DMS53 (cell line): Measurements from ENCODE around the gene KHDRBS1.
"Not testable (repeated sequence)": the region's sequence is repeated elsewhere in the genome, so short reads cannot be mapped to it uniquely, and the experiment has no call there.

Source experiments
- DNase-seq: peaks from one replicate; lab custom pipeline; 2025; lab: John Stamatoyannopoulos, UW

The KHDRBS1 gene, protein sequence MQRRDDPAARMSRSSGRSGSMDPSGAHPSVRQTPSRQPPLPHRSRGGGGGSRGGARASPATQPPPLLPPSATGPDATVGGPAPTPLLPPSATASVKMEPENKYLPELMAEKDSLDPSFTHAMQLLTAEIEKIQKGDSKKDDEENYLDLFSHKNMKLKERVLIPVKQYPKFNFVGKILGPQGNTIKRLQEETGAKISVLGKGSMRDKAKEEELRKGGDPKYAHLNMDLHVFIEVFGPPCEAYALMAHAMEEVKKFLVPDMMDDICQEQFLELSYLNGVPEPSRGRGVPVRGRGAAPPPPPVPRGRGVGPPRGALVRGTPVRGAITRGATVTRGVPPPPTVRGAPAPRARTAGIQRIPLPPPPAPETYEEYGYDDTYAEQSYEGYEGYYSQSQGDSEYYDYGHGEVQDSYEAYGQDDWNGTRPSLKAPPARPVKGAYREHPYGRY

GRCh38 chr1:32013386-32014198 lies at the start of gene KHDRBS1:
Gene KHDRBS1 (plus strand): TSS chr1:32013868. CDS start chr1:32013996, 128 bp downstream.
- peak; percentile 99 for DNase-seq

GRCh38 chr1:31970873-31971272 lies 42.8 kb upstream of the KHDRBS1 start:
- no peak for DNase-seq

GRCh38 chr1:31976401-31976800 lies 37.3 kb upstream of the KHDRBS1 start:
- DNase-seq = no peak

GRCh38 chr1:31977385-31978131 lies 36.1 kb upstream of the KHDRBS1 start:
- peak; percentile 35 for DNase-seq

DNA sequence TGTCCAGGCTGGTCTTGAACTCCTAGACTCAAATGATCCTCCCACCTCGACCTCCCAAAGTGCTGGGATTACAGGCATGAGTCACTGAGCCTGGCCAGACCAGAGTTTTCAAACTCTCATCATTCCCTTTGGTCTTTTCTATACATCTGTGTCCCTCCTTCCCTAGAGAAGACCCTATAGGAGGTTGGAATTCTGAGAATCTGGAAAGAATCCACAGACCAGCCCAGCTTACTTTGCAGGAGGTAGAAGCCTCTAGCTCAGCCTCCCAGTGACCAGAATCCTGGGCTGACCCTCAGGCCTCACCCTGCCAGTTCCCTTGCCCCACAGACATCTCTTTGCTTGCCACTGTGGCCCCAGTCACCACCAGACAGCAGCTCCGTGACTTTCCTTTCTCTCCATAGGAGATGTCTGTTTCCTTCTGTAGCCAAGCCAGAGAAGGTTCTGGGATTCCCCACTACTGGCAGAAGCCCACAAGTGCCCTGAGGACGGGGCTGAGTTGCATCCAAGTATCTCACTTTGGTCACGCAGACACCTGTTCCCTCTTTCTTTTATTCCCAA lies 34.7 kb upstream of the KHDRBS1 start:
- DNase-seq = no peak

GRCh38 chr1:31980835-31981455 lies 32.7 kb upstream of the KHDRBS1 start:
- no peak for DNase-seq

DNA sequence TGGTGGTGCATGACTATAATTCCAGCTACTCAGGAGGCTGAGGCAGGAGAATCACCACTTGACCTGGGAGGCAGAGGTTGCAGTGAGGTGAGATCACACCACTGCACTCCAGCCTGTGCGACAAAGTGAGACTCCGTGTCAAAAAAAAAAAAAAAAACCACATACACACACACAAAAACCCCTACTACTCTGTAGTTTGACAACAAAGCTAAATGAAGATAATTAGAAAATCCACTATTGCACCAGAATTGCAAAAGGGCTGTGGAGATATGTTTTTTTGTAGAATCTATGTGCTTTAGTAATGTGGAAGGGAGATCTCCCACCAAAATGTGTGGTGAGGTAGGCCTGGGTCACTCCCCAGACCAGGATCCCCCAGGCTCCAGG lies 32.2 kb upstream of the KHDRBS1 start:
- no peak for DNase-seq

- DNase-seq = no peak
Observed at GRCh38 chr1:31981972-31982371, 31.7 kb upstream of the KHDRBS1 start.

DNA sequence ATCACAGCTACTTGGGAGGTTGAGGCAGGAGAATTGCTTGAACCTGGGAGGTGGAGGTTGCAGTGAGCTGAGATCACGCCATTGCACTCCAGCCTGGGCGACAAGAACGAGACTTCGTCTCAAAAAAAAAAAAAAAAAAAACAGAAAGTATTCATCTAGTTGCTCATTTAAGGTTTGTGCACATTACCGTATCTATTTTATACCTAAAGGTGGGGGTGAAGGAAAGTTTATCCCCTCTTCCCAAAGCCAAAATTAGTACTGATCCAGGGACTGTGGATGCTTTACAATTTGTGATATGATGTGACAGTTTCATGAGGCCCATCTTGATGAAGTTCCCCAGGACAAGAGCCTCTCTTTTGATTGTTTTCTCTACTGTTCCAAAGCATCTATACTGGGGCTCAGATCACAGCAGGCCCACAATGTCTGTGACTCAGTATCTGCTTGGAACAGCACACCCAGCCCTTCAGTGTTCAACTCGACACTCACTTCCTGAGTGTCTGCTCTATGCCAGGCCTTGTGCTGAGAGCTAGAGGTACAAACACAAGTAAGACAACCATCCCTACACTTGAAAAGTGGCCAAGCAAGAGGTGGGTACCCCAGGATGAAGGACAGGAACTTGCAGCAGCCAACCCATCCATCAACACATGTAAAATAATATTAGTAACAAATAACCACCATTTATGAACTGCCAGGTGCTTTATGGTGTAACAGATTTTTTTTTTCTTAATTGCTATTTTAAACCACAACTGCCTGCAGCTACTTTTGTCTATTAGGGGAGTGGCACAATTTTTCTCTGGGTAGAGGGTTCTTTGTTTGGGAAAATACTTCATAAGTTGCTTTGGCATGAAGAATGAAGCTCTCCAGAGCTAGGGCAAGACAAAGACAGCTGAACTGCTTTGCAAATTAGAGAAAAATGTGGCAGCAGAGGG lies 29.0 kb upstream of the KHDRBS1 start:
- peak; percentile 18 for DNase-seq

- peak; percentile 48 for DNase-seq
Observed at GRCh38 chr1:31985430-31985829, 28.2 kb upstream of the KHDRBS1 start.

GRCh38 chr1:31987135-31987619 lies 26.5 kb upstream of the KHDRBS1 start:
- no peak for DNase-seq

- no peak for DNase-seq
Observed at GRCh38 chr1:31989964-31990363, 23.7 kb upstream of the KHDRBS1 start.

GRCh38 chr1:31991182-31991581 lies 22.5 kb upstream of the KHDRBS1 start:
- DNase-seq = no peak

DNA sequence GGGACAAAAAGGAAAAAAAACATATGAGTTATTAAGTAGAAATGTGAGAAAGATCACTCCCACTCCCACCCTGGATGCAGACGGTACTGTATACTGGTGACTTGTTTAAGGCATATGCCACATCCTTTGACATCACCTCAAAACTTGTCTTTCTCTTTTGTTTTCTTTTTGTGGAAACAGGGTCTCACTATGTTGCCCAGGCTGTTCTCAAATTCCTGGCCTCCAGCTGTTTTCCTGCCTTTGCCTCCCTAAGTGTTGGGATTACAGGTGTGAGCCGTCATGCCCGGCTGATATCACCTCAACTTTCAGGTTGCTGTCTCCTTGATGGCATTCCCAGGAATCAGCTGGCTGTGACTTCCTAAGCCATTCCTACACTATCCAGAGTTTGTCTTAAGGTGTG lies 18.4 kb upstream of the KHDRBS1 start:
- DNase-seq = no peak

DNA sequence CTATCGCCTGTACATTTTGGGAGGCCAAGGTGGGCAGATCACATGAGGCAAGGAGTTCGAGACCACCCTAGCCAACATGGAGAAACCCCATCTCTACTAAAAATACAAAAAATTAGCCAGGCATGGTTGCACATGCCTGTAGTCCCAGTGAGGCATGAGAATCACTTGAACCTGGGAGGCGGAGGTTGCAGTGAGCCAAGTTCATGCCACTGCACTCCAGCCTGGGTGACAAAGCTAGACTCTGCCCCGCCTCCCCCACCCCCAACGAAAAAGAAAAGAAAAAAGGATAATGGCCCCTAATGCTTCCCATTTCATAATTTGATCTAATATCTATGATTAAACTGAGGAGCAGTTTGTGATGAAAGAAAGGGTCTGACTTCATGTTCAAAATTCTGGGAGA lies 17.5 kb upstream of the KHDRBS1 start:
- DNase-seq = not testable (repeated sequence)

DNA sequence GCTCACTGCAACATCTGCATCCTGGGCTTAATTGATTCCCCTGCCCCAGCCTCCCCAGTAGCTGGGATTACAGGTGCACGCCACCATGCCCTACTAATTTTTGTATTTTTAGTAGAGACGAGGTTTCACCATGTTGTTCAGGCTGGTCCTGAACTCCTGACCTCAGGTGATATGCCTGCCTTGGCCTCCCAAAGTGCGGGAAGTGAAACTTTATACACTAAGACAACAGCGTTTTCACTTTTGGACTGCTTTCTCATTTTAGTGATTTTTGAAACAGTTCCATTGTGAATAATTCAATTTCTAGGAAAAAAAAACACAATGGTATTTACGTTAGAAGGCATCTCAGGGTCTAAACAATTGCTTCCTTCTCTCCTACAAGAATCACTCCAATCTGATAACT lies 11.8 kb upstream of the KHDRBS1 start:
- no peak for DNase-seq

DNA sequence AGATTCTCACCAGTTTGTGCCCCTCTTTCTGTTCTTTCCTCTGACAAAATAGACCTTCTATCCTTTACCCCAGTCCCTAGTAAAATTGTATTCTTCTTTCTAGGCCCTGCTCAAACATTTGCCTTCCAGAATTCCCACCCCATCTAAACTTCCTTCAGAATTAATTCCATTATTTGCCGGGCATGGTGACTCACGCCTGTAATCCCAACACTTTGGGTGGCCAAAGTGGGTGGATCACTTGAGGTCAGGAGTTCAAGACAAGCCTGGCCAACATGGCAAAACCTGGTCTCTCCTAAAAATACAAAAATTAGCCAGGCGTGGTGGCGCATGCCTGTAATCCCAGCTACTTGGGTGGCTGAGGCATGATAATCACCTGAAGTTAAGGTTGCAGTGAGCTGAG lies 11.4 kb upstream of the KHDRBS1 start:
- DNase-seq = not testable (repeated sequence)

DNA sequence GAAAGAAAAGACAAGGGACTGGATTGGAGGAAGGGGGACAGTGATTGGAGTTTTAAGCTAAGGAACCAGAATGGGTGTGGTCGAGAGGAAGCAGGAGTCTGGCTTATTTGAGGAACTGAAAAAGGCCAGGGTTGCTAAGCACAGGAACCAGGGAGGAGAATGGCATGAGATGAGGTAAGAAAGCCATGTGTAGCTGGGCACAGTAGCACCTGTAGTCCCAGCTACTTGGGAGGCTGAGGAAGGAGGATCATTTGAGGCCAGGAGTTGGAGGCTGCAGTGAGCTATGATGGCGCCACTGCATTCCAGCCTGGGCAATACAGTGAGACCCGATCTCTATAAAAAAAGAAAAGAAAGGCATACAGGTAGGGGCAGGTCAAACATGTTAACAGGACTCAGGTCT lies 8.1 kb upstream of the KHDRBS1 start:
- no peak for DNase-seq

DNA sequence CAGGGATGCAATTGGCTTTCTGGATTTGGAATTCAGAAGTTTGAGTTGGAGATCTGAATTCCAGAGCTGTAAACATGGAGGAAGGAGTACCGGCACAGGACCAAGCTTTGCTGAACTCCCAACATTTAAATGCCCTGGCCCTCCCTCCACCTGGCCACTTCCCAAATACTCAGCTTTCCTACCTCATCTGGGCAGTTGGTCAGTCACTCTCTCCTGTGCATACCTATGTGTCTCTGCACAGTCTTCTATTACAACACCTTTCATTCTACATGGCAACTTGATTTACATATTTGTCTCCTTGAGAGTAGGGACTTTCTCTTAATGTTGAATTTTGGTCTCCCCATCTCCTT lies 6.1 kb upstream of the KHDRBS1 start:
- no peak for DNase-seq

GRCh38 chr1:32010246-32010645 lies 3.4 kb upstream of the KHDRBS1 start:
- no peak for DNase-seq
